Stimulated activated effector memory CD8-positive, alpha-beta T cell treated with anti-CD3 and anti-CD28 coated beads, Interleukin-12 subunit alpha, Interleukin-12 subunit beta, amount 100 ng/mL, for 72 hours (primary cell): ENCODE results near the gene MMP8.

Source experiments
- ATAC-seq: fragments of 150-1000 bp; cut with Tn5 transposase; 2 replicates; pipeline ENCODE4 v1.10.0; 2021
- DNase-seq, 2 donors: peaks; one replicate each; pipeline ENCODE4 v3.0.0; 2021 to 2022; ENCODE audit warnings: low spot score in 2 of 2
- H3K27ac Mint-ChIP-seq: one replicate; pipeline ENCODE4 v1.8.0; 2022; ENCODE audit warnings: mild to moderate bottlenecking, mixed read lengths
- H3K36me3 Mint-ChIP-seq: one replicate; pipeline ENCODE4 v1.8.0; 2022; ENCODE audit warnings: mild to moderate bottlenecking, mixed read lengths
- H3K4me1 Mint-ChIP-seq: one replicate; pipeline ENCODE4 v1.8.0; 2022; ENCODE audit warnings: mixed read lengths
- H3K4me3 Mint-ChIP-seq: one replicate; pipeline ENCODE4 v1.8.0; 2022; ENCODE audit warnings: mild to moderate bottlenecking, mixed read lengths
- H3K9me3 Mint-ChIP-seq: one replicate; pipeline ENCODE4 v1.8.0; 2022; ENCODE audit warnings: mixed read lengths

The MMP8 gene

DNA sequence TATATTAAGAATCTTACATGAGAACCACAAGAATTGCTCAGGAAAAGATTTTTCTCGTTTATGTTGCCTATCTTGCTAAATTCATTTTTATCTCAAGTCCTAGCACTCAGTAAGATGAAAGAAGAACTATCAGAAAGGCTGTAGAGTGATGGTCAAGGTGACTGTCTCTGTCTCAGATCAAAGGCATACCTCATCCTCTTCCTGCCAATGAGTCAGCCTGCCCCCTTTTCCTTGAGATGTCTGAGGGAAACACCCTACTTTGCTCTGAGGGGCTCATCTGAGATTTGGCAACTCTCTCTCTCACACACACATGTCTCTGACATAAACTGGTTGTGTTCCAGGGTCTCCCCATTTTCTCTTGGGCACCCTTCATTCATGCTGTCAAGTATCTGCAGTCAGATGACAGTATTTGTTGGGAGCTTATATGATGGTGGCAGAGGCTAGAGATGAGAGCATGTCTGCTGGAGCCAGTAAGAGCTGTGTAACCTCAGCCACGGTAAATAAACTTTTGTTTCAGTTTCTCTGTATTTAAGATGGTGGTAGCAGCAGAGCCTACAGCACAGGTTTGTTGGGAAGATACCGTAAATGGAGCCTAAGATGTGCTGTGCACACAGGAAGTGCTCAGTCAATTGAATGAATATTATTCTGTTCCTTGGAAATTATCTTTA lies 20.8 kb downstream of the MMP8 start:
- DNase-seq, result no peak
- no peak overlapping the region for H3K27ac Mint-ChIP-seq
- peak; percentile 45 for ATAC-seq
- H3K4me3 Mint-ChIP-seq, result no peak overlapping the region
- no peaks in the 10 kb centered on the region for H3K4me1 Mint-ChIP-seq
- no peaks in the 10 kb centered on the region for H3K9me3 Mint-ChIP-seq
- no peaks in the 10 kb centered on the region for H3K36me3 Mint-ChIP-seq

GRCh38 chr11:102695201-102695600 lies 29.6 kb downstream of the MMP8 start:
- Mint-ChIP-seq H3K36me3 (no peaks in the 10 kb centered on the region), H3K4me1 (no peaks in the 10 kb centered on the region), H3K4me3 (no peak overlapping the region), H3K27ac (no peak overlapping the region), H3K9me3 (no peaks in the 10 kb centered on the region)
- DNase-seq (no peak), ATAC-seq (no peak)

DNA sequence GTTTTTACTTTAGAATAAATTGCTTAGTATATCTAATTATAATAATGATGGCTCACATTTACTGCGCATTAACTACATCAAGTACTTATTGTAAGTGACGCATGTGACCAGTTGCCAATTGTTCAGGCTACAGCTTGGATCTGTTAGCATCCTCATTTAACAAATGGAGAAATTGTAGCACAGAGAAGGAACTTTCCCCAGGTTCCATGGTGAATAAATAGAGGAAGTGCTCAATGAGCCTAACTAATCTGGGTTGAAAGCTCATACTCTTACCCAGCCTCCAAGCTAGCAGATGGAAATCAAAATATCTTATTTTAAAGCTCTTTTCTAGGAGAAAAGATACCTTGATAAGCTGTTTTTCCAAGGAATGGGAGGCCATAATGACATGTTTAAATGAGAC lies 39.0 kb downstream of the MMP8 start:
- no peak for ATAC-seq
- H3K27ac Mint-ChIP-seq, result peak overlapping the region; percentile 8
- no peaks in the 10 kb centered on the region for H3K36me3 Mint-ChIP-seq
- H3K9me3 Mint-ChIP-seq, result no peaks in the 10 kb centered on the region
- no peak overlapping the region for H3K4me3 Mint-ChIP-seq
- no peaks in the 10 kb centered on the region for H3K4me1 Mint-ChIP-seq
- no peak for DNase-seq

DNA sequence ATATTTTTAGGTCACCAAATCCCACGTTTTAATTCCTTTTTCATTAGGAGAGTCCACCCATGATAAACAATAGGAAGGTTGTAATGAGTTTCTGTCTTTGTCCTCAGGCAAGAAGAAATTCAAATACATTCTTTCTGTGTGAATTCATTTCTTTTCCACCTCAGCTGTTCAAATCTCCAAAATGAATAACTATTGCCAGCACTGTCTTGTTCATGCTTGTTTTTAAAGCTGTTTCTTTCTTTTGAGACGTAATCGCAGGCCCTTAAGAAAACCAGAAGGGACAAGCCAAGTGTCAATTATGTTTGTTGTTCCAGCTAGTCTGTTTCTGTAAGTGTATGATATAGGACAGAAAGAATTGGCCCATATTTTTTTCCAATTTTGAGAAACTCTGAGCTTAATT lies 39.4 kb downstream of the MMP8 start:
- ATAC-seq (no peak), DNase-seq (no peak)
- H3K4me3 Mint-ChIP-seq, result no peak overlapping the region
- no peak overlapping the region for H3K27ac Mint-ChIP-seq
- H3K36me3 Mint-ChIP-seq, result no peaks in the 10 kb centered on the region
- H3K4me1 Mint-ChIP-seq, result no peaks in the 10 kb centered on the region
- no peaks in the 10 kb centered on the region for H3K9me3 Mint-ChIP-seq

GRCh38 chr11:102683277-102683676 lies 41.5 kb downstream of the MMP8 start:
- no peak for ATAC-seq
- no peaks in the 10 kb centered on the region for H3K9me3 Mint-ChIP-seq
- no peak for DNase-seq
- H3K4me1 Mint-ChIP-seq, result no peaks in the 10 kb centered on the region
- H3K4me3 Mint-ChIP-seq, result no peak overlapping the region
- no peaks in the 10 kb centered on the region for H3K36me3 Mint-ChIP-seq
- H3K27ac Mint-ChIP-seq, result no peak overlapping the region

GRCh38 chr11:102680945-102681344 lies 43.8 kb downstream of the MMP8 start:
- H3K4me1 Mint-ChIP-seq, result no peaks in the 10 kb centered on the region
- no peak for DNase-seq
- no peaks in the 10 kb centered on the region for H3K36me3 Mint-ChIP-seq
- H3K27ac Mint-ChIP-seq, result no peak overlapping the region
- H3K9me3 Mint-ChIP-seq, result no peaks in the 10 kb centered on the region
- H3K4me3 Mint-ChIP-seq, result no peak overlapping the region
- ATAC-seq, result no peak

DNA sequence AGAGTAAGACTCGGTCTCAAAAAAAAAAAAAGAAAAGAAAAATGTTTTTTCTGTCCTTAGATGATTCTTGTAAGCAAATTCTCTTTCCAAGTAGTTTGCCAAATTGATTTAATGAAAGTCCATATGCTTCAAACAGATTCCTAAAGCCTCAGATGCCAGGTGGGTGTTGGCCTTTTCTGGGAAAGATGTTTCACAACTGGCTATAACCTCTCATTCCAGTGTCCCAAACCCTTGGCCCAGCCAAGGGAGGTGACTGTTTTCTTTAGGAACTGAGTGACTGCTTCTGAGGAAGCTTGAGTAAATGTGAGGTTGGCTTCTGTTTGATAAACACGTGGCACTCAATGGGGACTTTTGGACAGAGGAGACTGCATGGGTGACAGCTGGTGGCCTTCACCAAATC lies 46.7 kb downstream of the MMP8 start:
- DNase-seq (no peak), ATAC-seq (no peak)
- H3K4me1 Mint-ChIP-seq, result no peaks in the 10 kb centered on the region
- H3K27ac Mint-ChIP-seq, result no peak overlapping the region
- H3K9me3 Mint-ChIP-seq, result no peaks in the 10 kb centered on the region
- no peaks in the 10 kb centered on the region for H3K36me3 Mint-ChIP-seq
- no peak overlapping the region for H3K4me3 Mint-ChIP-seq

DNA sequence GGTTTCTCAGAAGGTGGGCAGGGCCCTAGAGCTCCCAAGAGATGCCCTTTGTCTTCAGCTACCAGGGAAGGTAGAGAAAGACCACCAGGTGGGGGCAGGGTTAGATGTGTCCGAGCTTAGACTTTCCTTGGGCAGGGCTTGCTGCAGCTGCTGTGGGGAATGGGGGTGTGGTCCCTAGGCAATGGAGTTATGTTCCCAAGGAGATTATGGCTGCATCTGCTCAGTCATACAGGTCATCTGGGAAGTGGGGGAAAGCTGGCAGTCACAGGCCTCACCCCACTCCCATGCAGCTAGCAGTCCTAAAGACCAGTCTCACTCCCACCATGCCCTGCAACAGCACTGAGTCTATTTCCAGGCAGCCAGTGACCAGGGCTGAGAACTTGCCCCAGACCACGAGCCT lies 48.7 kb downstream of the MMP8 start:
- no peaks in the 10 kb centered on the region for H3K9me3 Mint-ChIP-seq
- H3K4me3 Mint-ChIP-seq, result no peak overlapping the region
- H3K4me1 Mint-ChIP-seq, result no peaks in the 10 kb centered on the region
- H3K36me3 Mint-ChIP-seq, result no peaks in the 10 kb centered on the region
- no peak for ATAC-seq
- H3K27ac Mint-ChIP-seq, result no peak overlapping the region
- no peak for DNase-seq

DNA sequence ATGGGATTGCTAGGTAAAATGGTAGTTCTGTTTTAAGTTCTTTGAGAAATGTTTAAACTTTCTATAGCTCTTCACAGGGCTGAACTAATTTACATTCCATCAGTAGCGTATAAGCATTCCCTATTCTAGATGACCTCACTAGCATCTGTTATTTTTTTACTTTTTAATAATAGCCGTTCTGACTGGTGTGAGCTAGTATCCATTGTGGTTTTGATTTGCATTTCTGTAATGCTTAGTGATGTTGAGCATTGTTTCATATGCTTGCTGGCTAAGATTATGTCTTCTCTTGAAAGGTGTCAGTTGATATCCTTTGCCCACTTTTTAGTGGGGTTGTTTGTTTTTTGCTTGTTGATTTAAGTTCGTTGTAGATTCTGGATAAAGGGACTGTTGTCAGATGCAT lies 55.1 kb downstream of the MMP8 start:
- H3K4me3 Mint-ChIP-seq, result no peak overlapping the region
- no peaks in the 10 kb centered on the region for H3K4me1 Mint-ChIP-seq
- H3K9me3 Mint-ChIP-seq, result no peaks in the 10 kb centered on the region
- no peak overlapping the region for H3K27ac Mint-ChIP-seq
- no peak for ATAC-seq
- DNase-seq, result no peak
- no peaks in the 10 kb centered on the region for H3K36me3 Mint-ChIP-seq

DNA sequence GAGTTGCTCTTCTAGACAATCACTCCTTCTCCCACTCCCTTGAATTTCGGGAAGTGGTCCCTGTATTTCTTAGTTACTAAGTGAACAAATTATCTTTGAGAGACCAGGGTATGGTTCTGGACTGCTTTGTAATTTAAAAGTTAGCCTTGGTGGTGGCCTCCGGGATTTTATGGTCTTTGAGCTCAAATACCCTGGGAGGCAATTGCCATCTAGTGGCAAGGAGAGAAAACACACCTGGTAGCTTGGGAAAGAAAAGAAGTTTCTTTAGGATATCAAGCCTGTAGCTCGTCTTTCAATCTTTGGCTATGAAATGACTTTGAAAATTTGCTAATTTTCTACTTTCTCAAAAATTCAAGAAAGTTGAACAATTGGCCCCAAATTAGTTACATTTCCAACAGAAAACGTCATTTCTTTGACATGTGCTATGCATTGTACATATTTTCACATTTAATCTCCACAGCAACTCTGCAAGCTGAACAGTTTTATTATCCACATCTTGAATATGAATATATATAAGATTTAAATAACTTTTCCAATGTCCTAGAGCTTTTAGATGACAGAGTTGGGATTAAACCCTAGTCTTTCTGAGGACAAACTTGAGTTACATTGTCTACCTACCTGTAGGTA lies 58.3 kb downstream of the MMP8 start:
- DNase-seq, result no peak
- Mint-ChIP-seq H3K36me3 (no peaks in the 10 kb centered on the region), H3K9me3 (no peaks in the 10 kb centered on the region), H3K4me1 (no peaks in the 10 kb centered on the region), H3K27ac (no peak overlapping the region), H3K4me3 (no peak overlapping the region)
- ATAC-seq, result peak; percentile 55

DNA sequence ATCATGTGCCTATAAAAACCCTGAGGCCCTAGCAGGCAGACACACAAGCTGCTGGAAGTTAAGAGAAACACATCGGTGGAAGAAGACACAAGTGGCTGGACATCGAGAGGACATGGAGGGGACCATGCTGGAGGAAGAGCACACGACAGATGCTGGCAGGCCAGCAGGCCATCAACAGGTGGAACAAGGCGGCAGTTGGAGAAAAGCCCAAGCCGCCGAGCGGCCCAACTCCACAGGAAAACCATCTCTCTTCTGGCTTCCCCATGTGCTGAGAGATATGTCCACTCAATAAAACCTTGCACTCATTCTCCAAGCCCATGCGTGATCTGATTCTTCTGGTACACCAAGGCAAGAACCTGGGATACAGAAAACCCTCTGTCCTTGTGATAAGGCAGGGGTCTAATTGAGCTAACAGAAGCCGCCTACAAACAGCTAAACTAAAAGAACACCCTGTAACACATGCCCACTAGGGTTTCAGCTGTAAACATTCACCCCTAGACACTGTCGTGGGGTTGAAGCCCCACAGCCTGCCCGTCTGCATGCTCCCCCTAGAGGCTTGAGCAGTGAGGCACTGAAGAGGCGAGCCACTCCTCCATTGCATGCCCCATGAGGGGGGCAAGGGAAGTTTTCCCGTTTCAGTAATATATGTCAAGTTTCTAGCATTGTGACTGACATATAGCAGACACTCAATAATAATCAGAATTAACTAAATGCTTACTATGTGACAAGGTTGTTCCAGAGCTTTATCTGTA lies 60.6 kb downstream of the MMP8 start:
- no peaks in the 10 kb centered on the region for H3K4me1 Mint-ChIP-seq
- H3K4me3 Mint-ChIP-seq, result no peak overlapping the region

GRCh38 chr11:102662607-102663006 lies 62.1 kb downstream of the MMP8 start:
- ATAC-seq (no peak), DNase-seq (no peak)
- no peak overlapping the region for H3K27ac Mint-ChIP-seq
- no peaks in the 10 kb centered on the region for H3K4me1 Mint-ChIP-seq
- no peaks in the 10 kb centered on the region for H3K36me3 Mint-ChIP-seq
- no peaks in the 10 kb centered on the region for H3K9me3 Mint-ChIP-seq
- no peak overlapping the region for H3K4me3 Mint-ChIP-seq

More for the DNA sequence above, 60.6 kb downstream of the MMP8 start:
- peak; percentile 64 for ATAC-seq
- H3K9me3 Mint-ChIP-seq, result no peaks in the 10 kb centered on the region
- no peak for DNase-seq
- no peak overlapping the region for H3K27ac Mint-ChIP-seq
- H3K36me3 Mint-ChIP-seq, result no peaks in the 10 kb centered on the region
